Stimulated activated naive B cell treated with anti-CD40 and anti-IgM and Interleukin-4, amounts not matched to agents 10 μg/mL and 1 μg/mL and 100 μg/mL, for 72 hours (primary cell): ENCODE measurements around the gene DHCR24.
"Not testable (repeated sequence)": the region's sequence is repeated elsewhere in the genome, so short reads cannot be mapped to it uniquely, and the experiment has no call there.

ENCODE experiments used
- ATAC-seq, 2 donors: fragments of 150-1000 bp; cut with Tn5 transposase; replicated peaks; 2 replicates each; pipeline ENCODE4 v1.10.0; 2021; ENCODE audit warnings: moderate library complexity in 1 of 2
- DNase-seq: peaks from one replicate; pipeline ENCODE4 v3.0.0; 2021
- H3K27ac Mint-ChIP-seq: one replicate; pipeline ENCODE4 v1.8.0; 2022; ENCODE audit warnings: mild to moderate bottlenecking, mixed read lengths
- H3K27me3 Mint-ChIP-seq, 2 donors: one replicate each; pipeline ENCODE4 v1.8.0; 2022; ENCODE audit warnings: mixed read lengths in 2 of 2
- H3K36me3 Mint-ChIP-seq, 2 donors: one replicate each; pipeline ENCODE4 v1.8.0; 2022; ENCODE audit warnings: mixed read lengths in 2 of 2, mild to moderate bottlenecking in 1 of 2
- H3K4me1 Mint-ChIP-seq, 2 donors: one replicate each; pipeline ENCODE4 v1.8.0; 2022; ENCODE audit warnings: mixed read lengths in 2 of 2, mild to moderate bottlenecking in 1 of 2
- H3K4me3 Mint-ChIP-seq, 2 donors: one replicate each; pipeline ENCODE4 v1.8.0; 2022; ENCODE audit warnings: mild to moderate bottlenecking in 2 of 2, mixed read lengths in 2 of 2, moderate library complexity in 1 of 2
- H3K9me3 Mint-ChIP-seq, 2 donors: one replicate each; pipeline ENCODE4 v1.8.0; 2022; ENCODE audit warnings: mixed read lengths in 2 of 2, mild to moderate bottlenecking in 1 of 2

The DHCR24 gene

GRCh38 chr1:54911076-54911475 is 24.1 kb upstream of the DHCR24 start:
- not testable (repeated sequence) for H3K27ac Mint-ChIP-seq, H3K4me1 Mint-ChIP-seq, H3K27me3 Mint-ChIP-seq, ATAC-seq, DNase-seq, H3K36me3 Mint-ChIP-seq, H3K4me3 Mint-ChIP-seq, H3K9me3 Mint-ChIP-seq

- no peaks in the 10 kb centered on the region for H3K4me1 Mint-ChIP-seq
- peaks cover 17 to 18% of the 10 kb centered on the region in 2 donors for H3K27me3 Mint-ChIP-seq
- H3K27ac Mint-ChIP-seq, result no peak overlapping the region
- H3K36me3 Mint-ChIP-seq, result no peaks in the 10 kb centered on the region
- no peak for DNase-seq
- no peaks in the 10 kb centered on the region for H3K9me3 Mint-ChIP-seq
- H3K4me3 Mint-ChIP-seq, result no peak overlapping the region
- ATAC-seq, result no peak
Observed at GRCh38 chr1:54906586-54906985, 19.6 kb upstream of the DHCR24 start.

- Mint-ChIP-seq H3K27me3 (peaks cover 25 to 27% of the 10 kb centered on the region in 2 donors), H3K4me3 (no peak overlapping the region), H3K4me1 (no peaks in the 10 kb centered on the region), H3K9me3 (no peaks in the 10 kb centered on the region), H3K27ac (no peak overlapping the region), H3K36me3 (no peaks in the 10 kb centered on the region)
- ATAC-seq, result no peak
- no peak for DNase-seq
Observed at GRCh38 chr1:54904476-54905048, 17.6 kb upstream of the DHCR24 start.

GRCh38 chr1:54894271-54894670 is 7.3 kb upstream of the DHCR24 start:
- DNase-seq (no peak), ATAC-seq (no peak)
- Mint-ChIP-seq H3K9me3 (no peaks in the 10 kb centered on the region), H3K4me1 (no peaks in the 10 kb centered on the region), H3K4me3 (no peak overlapping the region), H3K36me3 (no peaks in the 10 kb centered on the region), H3K27me3 (peaks cover 11 to 12% of the 10 kb centered on the region in 2 donors), H3K27ac (no peak overlapping the region)

GRCh38 chr1:54892586-54892985 is 5.6 kb upstream of the DHCR24 start:
- ATAC-seq (no peak), DNase-seq (no peak)
- peaks cover 0 to 4% of the 10 kb centered on the region in 2 donors for H3K36me3 Mint-ChIP-seq
- no peak overlapping the region for H3K27ac Mint-ChIP-seq
- peaks cover 6 to 8% of the 10 kb centered on the region in 2 donors for H3K4me1 Mint-ChIP-seq
- no peaks in the 10 kb centered on the region for H3K9me3 Mint-ChIP-seq
- no peak overlapping the region for H3K4me3 Mint-ChIP-seq
- H3K27me3 Mint-ChIP-seq, result peaks cover 17 to 20% of the 10 kb centered on the region in 2 donors

GRCh38 chr1:54889132-54889725 is 2.2 kb upstream of the DHCR24 start:
- no peak for DNase-seq
- peaks cover 17 to 49% of the 10 kb centered on the region in 2 donors for H3K27me3 Mint-ChIP-seq
- peaks cover 26 to 29% of the 10 kb centered on the region in 2 donors for H3K4me1 Mint-ChIP-seq
- no peak for ATAC-seq
- H3K36me3 Mint-ChIP-seq, result peaks cover 20 to 21% of the 10 kb centered on the region in 2 donors
- no peak overlapping the region for H3K4me3 Mint-ChIP-seq
- no peaks in the 10 kb centered on the region for H3K9me3 Mint-ChIP-seq
- no peak overlapping the region for H3K27ac Mint-ChIP-seq

GRCh38 chr1:54888080-54888733 is 1.2 kb upstream of the DHCR24 start:
- Mint-ChIP-seq H3K4me3 (peak overlapping the region; percentile 95 to 98), H3K9me3 (no peaks in the 10 kb centered on the region), H3K36me3 (peaks cover 20 to 31% of the 10 kb centered on the region in 2 donors), H3K4me1 (peaks cover 29 to 33% of the 10 kb centered on the region in 2 donors), H3K27me3 (peaks cover 17 to 55% of the 10 kb centered on the region in 2 donors), H3K27ac (no peak overlapping the region)
- DNase-seq, result no peak
- no peak for ATAC-seq

- peaks cover 29 to 33% of the 10 kb centered on the region in 2 donors for H3K4me1 Mint-ChIP-seq
- peaks cover 17 to 55% of the 10 kb centered on the region in 2 donors for H3K27me3 Mint-ChIP-seq
- no peaks in the 10 kb centered on the region for H3K9me3 Mint-ChIP-seq
- H3K27ac Mint-ChIP-seq, result peak overlapping the region; percentile 63
- ATAC-seq (no peak), DNase-seq (no peak)
- peak overlapping the region; percentile 95 to 98 for H3K4me3 Mint-ChIP-seq
- peaks cover 24 to 36% of the 10 kb centered on the region in 2 donors for H3K36me3 Mint-ChIP-seq
Observed at GRCh38 chr1:54887665-54888071, 673 bp upstream of the DHCR24 start.

- no peaks in the 10 kb centered on the region for H3K9me3 Mint-ChIP-seq
- H3K4me3 Mint-ChIP-seq, result peak overlapping the region; percentile 95 to 98
- peaks cover 29 to 36% of the 10 kb centered on the region in 2 donors for H3K4me1 Mint-ChIP-seq
- H3K36me3 Mint-ChIP-seq, result peaks cover 38 to 52% of the 10 kb centered on the region in 2 donors
- peak overlapping the region; percentile 56 for H3K27ac Mint-ChIP-seq
- DNase-seq (no peak), ATAC-seq (no peak)
- H3K27me3 Mint-ChIP-seq, result peaks cover 12 to 50% of the 10 kb centered on the region in 2 donors
Observed at GRCh38 chr1:54885807-54886723, 930 bp downstream of the DHCR24 start.

GRCh38 chr1:54885237-54885679 is 1.7 kb downstream of the DHCR24 start:
- no peak for ATAC-seq
- no peak overlapping the region for H3K27ac Mint-ChIP-seq

GRCh38 chr1:54884768-54885167 is 2.2 kb downstream of the DHCR24 start:
- peaks cover 29 to 36% of the 10 kb centered on the region in 2 donors for H3K4me1 Mint-ChIP-seq
- ATAC-seq (no peak), DNase-seq (no peak)
- H3K9me3 Mint-ChIP-seq, result peaks cover 0 to 3% of the 10 kb centered on the region in 2 donors
- no peak overlapping the region for H3K4me3 Mint-ChIP-seq
- H3K36me3 Mint-ChIP-seq, result peaks cover 42 to 63% of the 10 kb centered on the region in 2 donors
- H3K27me3 Mint-ChIP-seq, result peaks cover 10 to 47% of the 10 kb centered on the region in 2 donors
- H3K27ac Mint-ChIP-seq, result no peak overlapping the region

More at GRCh38 chr1:54885237-54885679, 1.7 kb downstream of the DHCR24 start:
- H3K4me3 Mint-ChIP-seq, result peak overlapping the region; percentile 95 to 98
- H3K4me1 Mint-ChIP-seq, result peaks cover 29 to 36% of the 10 kb centered on the region in 2 donors
- no peaks in the 10 kb centered on the region for H3K9me3 Mint-ChIP-seq
- DNase-seq, result no peak
- H3K27me3 Mint-ChIP-seq, result peaks cover 12 to 50% of the 10 kb centered on the region in 2 donors
- peaks cover 39 to 59% of the 10 kb centered on the region in 2 donors for H3K36me3 Mint-ChIP-seq

GRCh38 chr1:54884135-54884586 is 2.8 kb downstream of the DHCR24 start:
- ATAC-seq (no peak), DNase-seq (no peak)
- H3K27me3 Mint-ChIP-seq, result peaks cover 6 to 44% of the 10 kb centered on the region in 2 donors
- no peak overlapping the region for H3K27ac Mint-ChIP-seq
- H3K4me3 Mint-ChIP-seq, result no peak overlapping the region
- peaks cover 0 to 4% of the 10 kb centered on the region in 2 donors for H3K9me3 Mint-ChIP-seq
- H3K36me3 Mint-ChIP-seq, result peaks cover 48 to 69% of the 10 kb centered on the region in 2 donors
- H3K4me1 Mint-ChIP-seq, result peaks cover 29 to 36% of the 10 kb centered on the region in 2 donors

- peaks cover 50 to 74% of the 10 kb centered on the region in 2 donors for H3K36me3 Mint-ChIP-seq
- no peak for ATAC-seq
- H3K4me1 Mint-ChIP-seq, result peaks cover 29 to 36% of the 10 kb centered on the region in 2 donors
- H3K9me3 Mint-ChIP-seq, result peaks cover 0 to 4% of the 10 kb centered on the region in 2 donors
- H3K27ac Mint-ChIP-seq, result no peak overlapping the region
- no peak for DNase-seq
- no peak overlapping the region for H3K4me3 Mint-ChIP-seq
- peaks cover 6 to 44% of the 10 kb centered on the region in 2 donors for H3K27me3 Mint-ChIP-seq
Observed at GRCh38 chr1:54883349-54884102, 3.5 kb downstream of the DHCR24 start.
